HG03025 (cell line): Measurements from ENCODE around the gene FBXO8.

Experiments used
- ATAC-seq: cut with Tn5 transposase; IDR thresholded peaks from one replicate; pipeline ENCODE4 v1.9.1; 2021; ENCODE audit warnings: mild to moderate bottlenecking, moderate library complexity; ENCODE audit not compliant: unreplicated experiment, low FRiP score

The FBXO8 gene

GRCh38 chr4:174211622-174212044, 71.8 kb downstream of the FBXO8 start:
- ATAC-seq = no peak

- no peak for ATAC-seq
These were observed 72.4 kb downstream of the FBXO8 start for GRCh38 chr4:174210952-174211490.

GRCh38 chr4:174210354-174210753, 73.1 kb downstream of the FBXO8 start:
- ATAC-seq = no peak

- ATAC-seq = no peak
These were observed 74.1 kb downstream of the FBXO8 start for GRCh38 chr4:174209341-174209740.

GRCh38 chr4:174207367-174207766, 76.1 kb downstream of the FBXO8 start:
- no peak for ATAC-seq

- no peak for ATAC-seq
These were observed 79.2 kb downstream of the FBXO8 start for GRCh38 chr4:174204164-174204831.

- no peak for ATAC-seq
These were observed 81.6 kb downstream of the FBXO8 start for GRCh38 chr4:174201871-174202270.

GRCh38 chr4:174199735-174200134, 83.7 kb downstream of the FBXO8 start:
- ATAC-seq = no peak

GRCh38 chr4:174198828-174199227, 84.6 kb downstream of the FBXO8 start:
- ATAC-seq = no peak

- ATAC-seq = no peak
These were observed 85.1 kb downstream of the FBXO8 start for GRCh38 chr4:174198396-174198795.

GRCh38 chr4:174193438-174194374, 89.8 kb downstream of the FBXO8 start:
- ATAC-seq = no peak

- ATAC-seq = no peak
These were observed 90.5 kb downstream of the FBXO8 start for GRCh38 chr4:174192943-174193342.

- ATAC-seq = no peak
These were observed 92.5 kb downstream of the FBXO8 start for GRCh38 chr4:174190832-174191500.

- ATAC-seq = no peak
These were observed 94.0 kb downstream of the FBXO8 start for GRCh38 chr4:174189392-174190015.
